KMS-11 (cell line): ENCODE data around the gene ZP4.

ENCODE experiments used
- H2AFZ ChIP-seq: fragments of 200-600 bp; sonication (generic); 2 replicates; pipeline ENCODE4 v1.6.1; 2016; ENCODE audit warnings: antibody characterized with exemption, mixed run types, low read depth
- H3K27ac ChIP-seq: fragments of 200-600 bp; sonication (generic); 2 replicates; pipeline ENCODE4 v1.6.1; 2016; ENCODE audit warnings: mild to moderate bottlenecking, mixed run types
- H3K27me3 ChIP-seq: fragments of 200-600 bp; sonication (generic); 2 replicates; pipeline ENCODE4 v1.6.1; 2017; ENCODE audit warnings: mild to moderate bottlenecking, low read depth, mixed run types, moderate library complexity; ENCODE audit not compliant: insufficient read depth
- H3K36me3 ChIP-seq: fragments of 200-600 bp; sonication (generic); 2 replicates; pipeline ENCODE4 v1.6.1; 2017; ENCODE audit warnings: mild to moderate bottlenecking, mixed run types; ENCODE audit not compliant: insufficient read depth
- H3K4me1 ChIP-seq: fragments of 200-600 bp; sonication (generic); 2 replicates; pipeline ENCODE4 v1.6.1; 2016; ENCODE audit warnings: mild to moderate bottlenecking, low read depth, mixed run types; ENCODE audit not compliant: poor library complexity, severe bottlenecking
- H3K4me2 ChIP-seq: fragments of 200-600 bp; sonication (generic); 2 replicates; pipeline ENCODE4 v1.7.0; 2016; ENCODE audit warnings: mild to moderate bottlenecking, mixed run types
- H3K4me3 ChIP-seq: fragments of 200-600 bp; sonication (generic); IDR thresholded peaks from 2 replicates; pipeline ENCODE4 v1.6.1; 2017; ENCODE audit warnings: low read depth, low read length, mixed read lengths; ENCODE audit not compliant: insufficient read depth
- H3K79me2 ChIP-seq: fragments of 200-600 bp; sonication (generic); 2 replicates; pipeline ENCODE4 v1.6.1; 2016; ENCODE audit warnings: low read depth, mixed run types; ENCODE audit not compliant: insufficient read depth
- H3K9ac ChIP-seq: fragments of 200-600 bp; sonication (generic); 2 replicates; pipeline ENCODE4 v1.6.1; 2016; ENCODE audit warnings: mild to moderate bottlenecking, mixed run types
- H4K20me1 ChIP-seq: fragments of 200-600 bp; sonication (generic); 2 replicates; pipeline ENCODE4 v1.6.1; 2016; ENCODE audit warnings: mild to moderate bottlenecking, mixed run types; ENCODE audit not compliant: insufficient read depth
- TF ChIP-seq, protein P1 (sequence below): fragments of 200-600 bp; sonication (generic); conservative IDR thresholded peaks from 2 replicates; pipeline ENCODE4 v1.6.1; 2017; ENCODE audit warnings: low read depth, mild to moderate bottlenecking, antibody characterized with exemption, low read length, moderate library complexity, mixed read lengths

ZP4 gene

DNA sequence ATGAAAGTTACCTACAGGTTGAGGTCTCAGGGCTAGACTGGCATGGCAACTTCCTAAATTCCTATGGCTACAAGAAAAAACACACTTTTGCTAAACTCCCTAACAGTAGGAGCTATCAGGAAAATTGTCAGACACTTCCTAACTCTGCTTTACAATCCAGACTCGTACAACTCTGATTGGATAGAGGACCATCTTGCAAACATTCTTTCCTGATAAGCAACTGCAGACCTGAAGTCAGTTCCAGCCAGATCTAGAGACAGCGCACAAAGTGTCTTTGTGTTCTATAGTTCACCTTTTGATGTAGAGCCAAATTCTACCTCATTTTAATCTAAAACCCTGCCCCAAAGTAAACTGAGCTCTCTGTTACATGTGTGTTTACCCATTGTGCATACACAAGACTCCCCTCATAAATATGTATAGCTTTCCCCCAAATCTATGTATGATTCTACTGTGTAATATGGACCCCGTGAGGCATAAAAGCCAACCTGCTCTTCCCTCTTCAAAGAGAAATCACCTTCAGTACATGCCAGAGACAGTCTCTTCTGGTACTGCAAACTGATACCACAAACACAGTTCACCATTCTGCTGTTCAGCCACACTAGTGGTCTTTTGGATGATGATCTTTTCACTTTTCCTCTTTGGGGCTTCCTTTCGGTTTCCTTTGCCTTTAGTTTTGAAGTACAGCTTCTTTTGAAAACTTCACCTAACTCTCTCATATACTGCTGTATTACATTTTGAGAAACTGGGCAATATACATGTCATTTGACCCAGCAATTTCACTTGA is 21.7 kb downstream of the ZP4 start:
- peaks cover 3% of the 10 kb centered on the region for H3K4me1 ChIP-seq
- H3K4me3 ChIP-seq, result no peak overlapping the region
- no peak overlapping the region for H3K4me2 ChIP-seq
- H3K79me2 ChIP-seq, result no peaks in the 10 kb centered on the region
- no peaks in the 10 kb centered on the region for H3K27me3 ChIP-seq
- TF ChIP-seq, protein P1, sequence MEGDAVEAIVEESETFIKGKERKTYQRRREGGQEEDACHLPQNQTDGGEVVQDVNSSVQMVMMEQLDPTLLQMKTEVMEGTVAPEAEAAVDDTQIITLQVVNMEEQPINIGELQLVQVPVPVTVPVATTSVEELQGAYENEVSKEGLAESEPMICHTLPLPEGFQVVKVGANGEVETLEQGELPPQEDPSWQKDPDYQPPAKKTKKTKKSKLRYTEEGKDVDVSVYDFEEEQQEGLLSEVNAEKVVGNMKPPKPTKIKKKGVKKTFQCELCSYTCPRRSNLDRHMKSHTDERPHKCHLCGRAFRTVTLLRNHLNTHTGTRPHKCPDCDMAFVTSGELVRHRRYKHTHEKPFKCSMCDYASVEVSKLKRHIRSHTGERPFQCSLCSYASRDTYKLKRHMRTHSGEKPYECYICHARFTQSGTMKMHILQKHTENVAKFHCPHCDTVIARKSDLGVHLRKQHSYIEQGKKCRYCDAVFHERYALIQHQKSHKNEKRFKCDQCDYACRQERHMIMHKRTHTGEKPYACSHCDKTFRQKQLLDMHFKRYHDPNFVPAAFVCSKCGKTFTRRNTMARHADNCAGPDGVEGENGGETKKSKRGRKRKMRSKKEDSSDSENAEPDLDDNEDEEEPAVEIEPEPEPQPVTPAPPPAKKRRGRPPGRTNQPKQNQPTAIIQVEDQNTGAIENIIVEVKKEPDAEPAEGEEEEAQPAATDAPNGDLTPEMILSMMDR, result no peak
- no peaks in the 10 kb centered on the region for H4K20me1 ChIP-seq
- no peak overlapping the region for H3K27ac ChIP-seq
- H3K36me3 ChIP-seq, result no peaks in the 10 kb centered on the region
- no peak overlapping the region for H3K9ac ChIP-seq
- no peak overlapping the region for H2AFZ ChIP-seq

DNA sequence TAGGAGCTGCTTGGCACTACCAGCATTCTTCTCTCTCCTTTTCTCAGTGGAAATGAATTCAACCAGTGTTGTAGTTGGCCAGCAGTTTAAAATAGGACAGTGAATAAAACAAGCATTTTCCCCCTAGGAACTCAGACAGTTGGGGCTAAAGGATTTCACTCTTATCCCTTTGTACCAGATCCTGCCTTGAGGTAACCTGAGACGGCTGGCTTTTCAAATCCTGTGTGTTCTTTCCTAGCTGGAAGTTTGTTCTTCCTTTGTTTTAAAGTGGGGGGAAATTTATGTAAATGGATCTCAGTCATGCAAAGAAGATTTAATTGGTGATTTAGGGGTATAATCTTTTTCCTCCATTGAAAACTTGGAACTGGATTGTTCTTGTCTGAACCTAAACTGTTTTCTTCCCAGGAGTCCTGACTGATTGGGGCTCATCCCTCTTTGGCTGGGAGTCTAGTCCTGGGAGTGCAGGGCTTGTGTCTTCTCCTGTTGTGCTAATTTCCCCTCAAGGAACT is 23.3 kb downstream of the ZP4 start:
- Histone ChIP-seq H3K27ac (no peak overlapping the region), H4K20me1 (no peaks in the 10 kb centered on the region), H3K79me2 (no peaks in the 10 kb centered on the region), H2AFZ (no peak overlapping the region), H3K27me3 (no peaks in the 10 kb centered on the region), H3K36me3 (no peaks in the 10 kb centered on the region), H3K4me3 (no peak overlapping the region), H3K9ac (no peak overlapping the region), H3K4me1 (no peaks in the 10 kb centered on the region), H3K4me2 (no peak overlapping the region)
- TF ChIP-seq, protein P1, result no peak

DNA sequence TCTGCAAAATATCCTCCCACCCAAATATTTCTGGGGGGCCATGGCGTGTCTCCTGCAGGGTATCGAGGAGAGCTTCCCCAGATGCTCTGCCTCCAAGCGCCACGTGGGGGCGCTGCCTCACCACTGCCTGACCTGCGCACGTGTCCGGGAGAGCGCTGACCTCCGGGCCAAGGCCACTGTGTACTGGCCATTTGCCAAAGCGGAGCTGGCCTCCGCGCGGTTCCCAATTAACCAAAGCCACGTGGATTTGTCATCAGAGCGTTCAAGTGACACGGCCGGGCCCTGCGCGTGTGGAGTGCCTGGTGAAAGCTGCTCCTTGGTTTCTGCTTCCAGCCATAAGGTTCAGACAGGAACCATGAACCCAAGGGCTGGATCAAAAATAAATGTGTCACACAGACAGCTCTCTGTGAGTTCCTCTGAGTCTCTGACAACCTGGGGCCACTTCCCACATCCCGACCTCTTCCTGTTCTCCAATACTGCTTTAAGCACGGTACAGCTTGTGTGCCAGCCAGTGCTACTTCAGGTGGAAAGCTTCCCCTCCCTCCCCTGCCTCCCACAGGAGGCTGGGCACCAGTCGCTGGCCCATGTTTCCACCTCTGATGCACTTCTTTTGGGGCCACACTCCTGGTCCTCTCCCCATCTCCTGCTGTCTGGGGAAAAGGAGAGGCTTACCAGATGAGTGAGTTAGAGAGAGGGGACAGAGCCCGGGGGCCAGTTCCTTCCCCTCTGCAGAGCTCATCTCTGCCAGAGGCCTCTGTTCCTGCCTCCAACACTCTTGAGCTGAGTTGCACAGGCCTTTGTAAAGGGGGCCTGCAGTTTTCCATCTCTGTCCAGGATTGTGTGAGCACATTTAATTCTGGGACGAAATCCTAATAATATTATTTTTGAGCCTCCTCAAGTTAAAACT is 26.1 kb downstream of the ZP4 start:
- Histone ChIP-seq H4K20me1 (no peaks in the 10 kb centered on the region), H3K27ac (no peak overlapping the region), H2AFZ (peak overlapping the region; percentile 80), H3K27me3 (no peaks in the 10 kb centered on the region), H3K4me3 (no peak overlapping the region), H3K9ac (peak overlapping the region; percentile 28; the same call in 1 of the 2 replicates), H3K36me3 (no peaks in the 10 kb centered on the region), H3K4me2 (no peak overlapping the region), H3K4me1 (no peaks in the 10 kb centered on the region), H3K79me2 (no peaks in the 10 kb centered on the region)
- TF ChIP-seq, protein P1, result peak; percentile 92

DNA sequence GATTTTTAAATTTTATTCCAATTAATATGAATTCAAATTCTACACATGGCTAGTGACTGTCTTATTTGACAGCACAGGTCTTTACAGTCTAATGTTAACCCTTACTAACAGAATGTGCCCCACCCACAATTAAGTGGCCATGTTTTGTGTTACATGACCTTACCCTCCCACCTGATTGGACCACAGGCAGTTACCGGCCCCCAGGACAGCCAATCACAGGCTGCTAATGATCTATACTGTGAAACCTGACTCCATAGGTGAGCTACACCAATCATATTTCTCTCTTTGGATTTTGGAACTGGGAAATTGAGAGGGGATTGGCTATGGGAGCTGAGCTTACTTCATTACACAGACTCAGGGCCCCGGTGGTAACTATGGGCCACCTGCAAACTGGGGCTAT is 27.5 kb downstream of the ZP4 start:
- no peaks in the 10 kb centered on the region for H3K36me3 ChIP-seq
- H3K4me1 ChIP-seq, result no peaks in the 10 kb centered on the region
- H3K4me2 ChIP-seq, result no peak overlapping the region
- no peaks in the 10 kb centered on the region for H3K27me3 ChIP-seq
- H3K4me3 ChIP-seq, result no peak overlapping the region
- TF ChIP-seq, protein P1, result no peak
- no peaks in the 10 kb centered on the region for H3K79me2 ChIP-seq
- no peak overlapping the region for H2AFZ ChIP-seq
- H4K20me1 ChIP-seq, result no peaks in the 10 kb centered on the region
- no peak overlapping the region for H3K27ac ChIP-seq
- H3K9ac ChIP-seq, result no peak overlapping the region
